Vagina (tissue), 2 donors: ENCODE results near the gene CRB1. TPM values are rescaled to one million over a fixed set of nuclear protein-coding genes. Genes with fewer than 3 reads are reported as not detected.

ENCODE experiments used
- DNase-seq, 2 donors: peaks; one replicate each; pipeline ENCODE4 v3.0.0-alpha.2; 2017; ENCODE audit errors: extremely low spot score in 2 of 2
- H3K27ac ChIP-seq: fragments of 200-600 bp; sonication (generic); one replicate; pipeline ENCODE4 v1.5.1; 2019
- H3K27me3 ChIP-seq: fragments of 200-600 bp; sonication (generic); one replicate; pipeline ENCODE4 v1.5.1; 2019
- H3K36me3 ChIP-seq, 2 donors: fragments of 200-600 bp; sonication (generic); one replicate each; pipeline ENCODE4 v1.5.1; 2017 to 2019
- H3K4me1 ChIP-seq: fragments of 200-600 bp; sonication (generic); one replicate; pipeline ENCODE4 v1.5.1; 2019
- H3K4me3 ChIP-seq, 2 donors: fragments of 200-600 bp; sonication (generic); 1 replicate in 1 of 2; 2 replicates in 1 of 2; pipeline ENCODE4 v1.5.1; 2016 to 2019
- H3K9me3 ChIP-seq: fragments of 200-600 bp; sonication (generic); one replicate; pipeline ENCODE4 v1.5.1; 2019
- CTCF ChIP-seq, 3 experiments: fragments of 450-650 bp in 2 of 3; fragments of 200-600 bp in 1 of 3; sonication (generic) in 1 of 3; IDR thresholded peaks; one replicate each; pipeline ENCODE4 v1.5.1; 2017 to 2019; ENCODE audit warnings: antibody characterized with exemption in 3 of 3, mild to moderate bottlenecking in 2 of 3, moderate library complexity in 2 of 3
- POLR2A ChIP-seq, 2 donors: fragments of 450-650 bp; IDR thresholded peaks; one replicate each; pipeline ENCODE4 v1.6.1; 2017; ENCODE audit warnings: antibody characterized with exemption in 2 of 2, mild to moderate bottlenecking in 2 of 2, moderate library complexity in 2 of 2
- POLR2AphosphoS5 ChIP-seq, 2 donors: sonication (generic); formaldehyde crosslinking; IDR thresholded peaks; one replicate each; pipeline ENCODE4 v1.9.0; 2017; ENCODE audit warnings: antibody characterized with exemption in 2 of 2, mild to moderate bottlenecking in 2 of 2, low read depth in 1 of 2; ENCODE audit not compliant: insufficient read depth in 1 of 2
- intact Hi-C: fragments of 100-400 bp; cut with DNase I; formaldehyde crosslinking; loops from one replicate; pipeline ENCODE4 v1.15.1; 2023
- total RNA-seq: library from RNA; depleted of rRNA; stranded (reverse); fragments of >200 nt; gene quantifications from one replicate; pipeline ENCODE4 v1.2.3, GENCODE V29; 2016

The CRB1 gene
- total RNA-seq, 1 donor from 2014 or later = not detected

- no peak overlapping the region for H3K4me3 ChIP-seq
- no peak for DNase-seq
- intact Hi-C loops = no loop called here
- no peaks in the 10 kb centered on the region for H3K9me3 ChIP-seq
- no peaks in the 10 kb centered on the region for H3K4me1 ChIP-seq
- no peaks in the 10 kb centered on the region for H3K27me3 ChIP-seq
- TF ChIP-seq POLR2AphosphoS5 (IDR thresholded peaks at IDR 0.05; ENCODE audit: insufficient read depth in 1 of 2, low read depth in 1 of 2) (no peak), CTCF (IDR thresholded peaks at IDR 0.05) (no peak), POLR2A (IDR thresholded peaks at IDR 0.05) (no peak)
- H3K27ac ChIP-seq = no peak overlapping the region
- H3K36me3 ChIP-seq = no peaks in the 10 kb centered on the region
Measured at GRCh38 chr1:197466813-197467212, 198.8 kb downstream of the CRB1 start.

GRCh38 chr1:197467881-197468280 is 199.8 kb downstream of the CRB1 start:
- H3K27ac ChIP-seq = no peak overlapping the region
- DNase-seq = no peak
- intact Hi-C loops = no loop called here
- H3K4me1 ChIP-seq = no peaks in the 10 kb centered on the region
- H3K36me3 ChIP-seq = no peaks in the 10 kb centered on the region
- H3K9me3 ChIP-seq = no peaks in the 10 kb centered on the region
- no peak overlapping the region for H3K4me3 ChIP-seq
- TF ChIP-seq POLR2AphosphoS5 (IDR thresholded peaks at IDR 0.05; ENCODE audit: insufficient read depth in 1 of 2, low read depth in 1 of 2) (no peak), CTCF (IDR thresholded peaks at IDR 0.05) (no peak), POLR2A (IDR thresholded peaks at IDR 0.05) (no peak)
- H3K27me3 ChIP-seq = no peaks in the 10 kb centered on the region

GRCh38 chr1:197468543-197469175 is 200.6 kb downstream of the CRB1 start:
- Histone ChIP-seq H3K27ac (no peak overlapping the region), H3K27me3 (no peaks in the 10 kb centered on the region), H3K4me1 (no peaks in the 10 kb centered on the region), H3K36me3 (no peaks in the 10 kb centered on the region), H3K9me3 (no peaks in the 10 kb centered on the region), H3K4me3 (no peak overlapping the region)
- intact Hi-C loops = no loop called here
- TF ChIP-seq CTCF (IDR thresholded peaks at IDR 0.05) (no peak), POLR2A (IDR thresholded peaks at IDR 0.05) (no peak), POLR2AphosphoS5 (IDR thresholded peaks at IDR 0.05; ENCODE audit: insufficient read depth in 1 of 2, low read depth in 1 of 2) (no peak)
- no peak for DNase-seq

GRCh38 chr1:197469620-197470210 is 201.7 kb downstream of the CRB1 start:
- intact Hi-C loops = no loop called here
- Histone ChIP-seq H3K9me3 (no peaks in the 10 kb centered on the region), H3K4me1 (no peaks in the 10 kb centered on the region), H3K4me3 (no peak overlapping the region), H3K27me3 (no peaks in the 10 kb centered on the region), H3K36me3 (no peaks in the 10 kb centered on the region), H3K27ac (no peak overlapping the region)
- TF ChIP-seq POLR2A (IDR thresholded peaks at IDR 0.05) (no peak), POLR2AphosphoS5 (IDR thresholded peaks at IDR 0.05; ENCODE audit: insufficient read depth in 1 of 2, low read depth in 1 of 2) (no peak), CTCF (IDR thresholded peaks at IDR 0.05) (no peak)
- no peak for DNase-seq

- no peaks in the 10 kb centered on the region for H3K4me1 ChIP-seq
- no peaks in the 10 kb centered on the region for H3K9me3 ChIP-seq
- no peak for DNase-seq
- TF ChIP-seq POLR2AphosphoS5 (IDR thresholded peaks at IDR 0.05; ENCODE audit: insufficient read depth in 1 of 2, low read depth in 1 of 2) (no peak), CTCF (IDR thresholded peaks at IDR 0.05) (no peak), POLR2A (IDR thresholded peaks at IDR 0.05) (no peak)
- H3K4me3 ChIP-seq = no peak overlapping the region
- intact Hi-C loops = no loop called here
- no peak overlapping the region for H3K27ac ChIP-seq
- H3K36me3 ChIP-seq = no peaks in the 10 kb centered on the region
- H3K27me3 ChIP-seq = no peaks in the 10 kb centered on the region
Measured at GRCh38 chr1:197470330-197470729, 202.3 kb downstream of the CRB1 start.
